ENCODE data around the gene GCC2. TPM values are rescaled to one million over a fixed set of nuclear protein-coding genes. Genes with fewer than 3 reads are reported as not detected.

Gene GCC2
- total RNA-seq, 1 donor from 2014 or later: 53.9 TPM

GRCh38 chr2:108447947-108448677 lies 894 bp upstream of the GCC2 start:
- Mint-ChIP-seq H3K9me3 (ENCODE audit: unreplicated experiment) (peaks cover 10% of the 10 kb centered on the region), H3K27me3 (ENCODE audit: low read depth, unreplicated experiment) (no peaks in the 10 kb centered on the region), H3K27ac (ENCODE audit: unreplicated experiment) (peak overlapping the region; percentile 99), H3K4me3 (ENCODE audit: unreplicated experiment) (peak overlapping the region; percentile 98), H3K36me3 (ENCODE audit: low read depth, unreplicated experiment) (peaks cover 2% of the 10 kb centered on the region), H3K4me1 (ENCODE audit: low read depth, unreplicated experiment) (peaks cover 6% of the 10 kb centered on the region)
- peak overlapping the region; percentile 80 for H2AFZ ChIP-seq (ENCODE audit: low read depth, low read length)
- TF ChIP-seq CTCF (IDR thresholded peaks at IDR 0.05; ENCODE audit: insufficient read depth, low read depth, low read length) (no peak), EZH2 (IDR thresholded peaks at IDR 0.05; ENCODE audit: insufficient read depth, low read length) (no peak)
- H3K36me3 ChIP-seq (ENCODE audit: insufficient read depth, low read length): peaks cover 5% of the 10 kb centered on the region
- no peaks in the 10 kb centered on the region for H3K27me3 ChIP-seq (ENCODE audit: insufficient read depth, low read length)
- no peak for FAIRE-seq
- H3K27ac ChIP-seq (ENCODE audit: low read depth, low read length): peak overlapping the region; percentile 95
- H3K4me3 ChIP-seq (ENCODE audit: insufficient read depth, low read depth, low read length): peak overlapping the region; percentile 98
- no peak for DNase-seq (ENCODE audit: low read depth)
- H3K4me1 ChIP-seq (ENCODE audit: insufficient read depth, low read length): peaks cover 11% of the 10 kb centered on the region
- H4K20me1 ChIP-seq (ENCODE audit: insufficient read depth, low read length): no peaks in the 10 kb centered on the region
- H3K9ac ChIP-seq (ENCODE audit: low read length): peak overlapping the region; percentile 99
- no peaks in the 10 kb centered on the region for H3K9me3 ChIP-seq (ENCODE audit: insufficient read depth, low read depth, low read length)
- peak overlapping the region; percentile 98 for H3K4me2 ChIP-seq (ENCODE audit: low read length)
- H3K79me2 ChIP-seq (ENCODE audit: insufficient read depth, low read length): peaks cover 12% of the 10 kb centered on the region

DNA sequence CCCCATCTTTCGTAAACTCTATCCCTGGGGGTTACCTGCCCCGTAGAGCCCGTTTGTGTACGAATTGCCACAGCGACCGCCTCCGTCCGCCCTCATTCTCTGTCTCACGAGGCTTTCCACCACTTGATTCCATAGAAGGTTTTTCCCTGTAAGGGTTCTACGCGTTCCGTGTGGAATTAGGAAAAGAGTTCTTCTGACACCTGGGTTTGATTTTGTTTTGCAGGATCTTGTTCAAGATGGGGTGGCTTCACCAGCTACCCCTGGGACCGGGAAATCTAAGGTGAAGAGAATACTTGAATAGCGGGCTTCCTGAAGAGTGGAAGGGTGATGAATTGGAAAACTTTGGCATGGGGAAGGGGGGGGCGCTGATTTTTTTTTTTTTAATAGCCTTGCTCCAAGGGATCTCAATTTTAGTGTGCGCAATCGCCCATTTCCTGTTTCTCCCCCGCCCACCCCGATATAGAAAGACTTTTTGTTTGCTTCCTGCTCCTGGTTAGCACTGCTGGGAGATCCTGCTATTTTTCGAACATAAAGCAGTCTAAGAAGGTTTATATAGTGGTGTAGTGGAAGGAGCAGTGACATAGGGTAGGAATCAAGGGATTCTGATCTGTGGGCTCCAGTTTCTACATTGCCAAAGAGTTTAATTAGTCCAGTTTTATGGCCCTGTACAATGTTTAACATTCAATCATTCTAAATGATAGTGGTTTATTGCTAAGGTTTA lies 564 bp downstream of the GCC2 start:
- no peak for TF ChIP-seq CTCF (IDR thresholded peaks at IDR 0.05; ENCODE audit: insufficient read depth, low read depth, low read length)
- TF ChIP-seq EZH2 (IDR thresholded peaks at IDR 0.05; ENCODE audit: insufficient read depth, low read length): no peak
- Mint-ChIP-seq H3K9me3 (ENCODE audit: unreplicated experiment) (peaks cover 1% of the 10 kb centered on the region), H3K27me3 (ENCODE audit: low read depth, unreplicated experiment) (no peaks in the 10 kb centered on the region), H3K36me3 (ENCODE audit: low read depth, unreplicated experiment) (peaks cover 5% of the 10 kb centered on the region), H3K4me1 (ENCODE audit: low read depth, unreplicated experiment) (peaks cover 7% of the 10 kb centered on the region), H3K27ac (ENCODE audit: unreplicated experiment) (peak overlapping the region; percentile 99), H3K4me3 (ENCODE audit: unreplicated experiment) (peak overlapping the region; percentile 98)
- no peaks in the 10 kb centered on the region for H4K20me1 ChIP-seq (ENCODE audit: insufficient read depth, low read length)
- H3K4me1 ChIP-seq (ENCODE audit: insufficient read depth, low read length): peaks cover 11% of the 10 kb centered on the region
- FAIRE-seq (no peak), DNase-seq (ENCODE audit: low read depth) (no peak)
- H2AFZ ChIP-seq (ENCODE audit: low read depth, low read length): peak overlapping the region; percentile 80
- peak overlapping the region; percentile 95 for H3K27ac ChIP-seq (ENCODE audit: low read depth, low read length)
- peak overlapping the region; percentile 98 for H3K4me2 ChIP-seq (ENCODE audit: low read length)
- peaks cover 13% of the 10 kb centered on the region for H3K36me3 ChIP-seq (ENCODE audit: insufficient read depth, low read length)
- H3K27me3 ChIP-seq (ENCODE audit: insufficient read depth, low read length): no peaks in the 10 kb centered on the region
- peaks cover 12% of the 10 kb centered on the region for H3K79me2 ChIP-seq (ENCODE audit: insufficient read depth, low read length)
- peak overlapping the region; percentile 98 for H3K4me3 ChIP-seq (ENCODE audit: insufficient read depth, low read depth, low read length)
- peak overlapping the region; percentile 99 for H3K9ac ChIP-seq (ENCODE audit: low read length)
- H3K9me3 ChIP-seq (ENCODE audit: insufficient read depth, low read depth, low read length): no peaks in the 10 kb centered on the region
